Measurements from ENCODE around the gene HS1BP3. TPM values are rescaled to one million over a fixed set of nuclear protein-coding genes. Genes with fewer than 3 reads are reported as not detected.

Gene HS1BP3
- total RNA-seq, 1 experiment from 2014 or later, result 17.1 TPM

- no peak for ATAC-seq
- H3K4me1 ChIP-seq (ENCODE audit: control insufficient read depth in 1 of 2, insufficient read depth in 2 of 2, low read length in 2 of 2), result peaks cover 34 to 44% of the 10 kb centered on the region in 2 experiments
- H3K4me2 ChIP-seq (ENCODE audit: low read length), result no peak overlapping the region
- H3K79me2 ChIP-seq (ENCODE audit: insufficient read depth, low read length), result no peaks in the 10 kb centered on the region
- no peak overlapping the region for H3K9ac ChIP-seq (ENCODE audit: low read length)
- DNase-seq (ENCODE audit: low read depth, low spot score), result no peak
- H3K9me3 ChIP-seq (ENCODE audit: control insufficient read depth in 1 of 2, insufficient read depth in 1 of 2, low read depth in 1 of 2, low read length in 2 of 2), result no peaks in the 10 kb centered on the region
- H3K27me3 ChIP-seq (ENCODE audit: insufficient read depth, low read length), result no peaks in the 10 kb centered on the region
- H3K4me3 ChIP-seq (replicated peaks in 1 of 2; ENCODE audit: low read depth in 1 of 2, low read length in 2 of 2), result no peak overlapping the region
- intact Hi-C loops (cut with micrococcal nuclease), result no loop called here
- H2AFZ ChIP-seq (ENCODE audit: low read depth, low read length, poor library complexity, severe bottlenecking), result no peak overlapping the region
- POLR2A ChIA-PET, result interaction anchor here (5.8 kb wide), 1 partner anchor 128 kb away, joined by 70 read pairs; the partner anchor contains the start of gene RHOB
- no peaks in the 10 kb centered on the region for H3K36me3 ChIP-seq (ENCODE audit: control insufficient read depth in 1 of 2, insufficient read depth in 2 of 2, low read length in 2 of 2)
- CTCF ChIA-PET, result no interaction called here
- H4K20me1 ChIP-seq (ENCODE audit: insufficient read depth), result no peaks in the 10 kb centered on the region
- no peaks in the 10 kb centered on the region for H3K9me2 ChIP-seq (ENCODE audit: insufficient read depth)
- BruUV-seq (replicated peaks), result no TSS peak
- RAD21 ChIA-PET (ENCODE audit: low non-redundant PET in 1 of 2, low total read pairs in 2 of 2, uncharacterized antibody in 2 of 2, unreplicated experiment in 2 of 2), result no interaction called here
- no peak for TF ChIP-seq SIN3A (IDR thresholded peaks at IDR 0.05; ENCODE audit: low read depth)
- TF ChIP-seq JUND (IDR thresholded peaks at IDR 0.05), result no peak
- no peak for TF ChIP-seq POLR2AphosphoS5 (IDR thresholded peaks at IDR 0.05; ENCODE audit: low read depth, low read length)
- TF ChIP-seq ATF3 (IDR thresholded peaks at IDR 0.05), result no peak
- no peak for TF ChIP-seq POLR2A (IDR thresholded peaks at IDR 0.05; ENCODE audit: borderline replicate concordance, extremely low read depth, insufficient read depth, insufficient read length)
- no peak for TF ChIP-seq ZBTB33 (IDR thresholded peaks at IDR 0.05; ENCODE audit: extremely low read depth, insufficient replicate concordance, low read length)
- TF ChIP-seq FOSL1 (IDR thresholded peaks at IDR 0.05; ENCODE audit: low read depth), result no peak
- no peak for TF ChIP-seq EGR1 (IDR thresholded peaks at IDR 0.05; ENCODE audit: low read depth)
- no peak overlapping the region for H3K27ac ChIP-seq (ENCODE audit: low read depth, low read length)
Observed at GRCh38 chr2:20575935-20576597, 74.8 kb downstream of the HS1BP3 start.

Measured in HCT116 (cell line).